ENCODE measurements around the gene LRRC72. TPM values are rescaled to one million over a fixed set of nuclear protein-coding genes. Genes with fewer than 3 reads are reported as not detected.

LRRC72 gene
- total RNA-seq: not detected
- long read RNA-seq: 0 reads

DNA sequence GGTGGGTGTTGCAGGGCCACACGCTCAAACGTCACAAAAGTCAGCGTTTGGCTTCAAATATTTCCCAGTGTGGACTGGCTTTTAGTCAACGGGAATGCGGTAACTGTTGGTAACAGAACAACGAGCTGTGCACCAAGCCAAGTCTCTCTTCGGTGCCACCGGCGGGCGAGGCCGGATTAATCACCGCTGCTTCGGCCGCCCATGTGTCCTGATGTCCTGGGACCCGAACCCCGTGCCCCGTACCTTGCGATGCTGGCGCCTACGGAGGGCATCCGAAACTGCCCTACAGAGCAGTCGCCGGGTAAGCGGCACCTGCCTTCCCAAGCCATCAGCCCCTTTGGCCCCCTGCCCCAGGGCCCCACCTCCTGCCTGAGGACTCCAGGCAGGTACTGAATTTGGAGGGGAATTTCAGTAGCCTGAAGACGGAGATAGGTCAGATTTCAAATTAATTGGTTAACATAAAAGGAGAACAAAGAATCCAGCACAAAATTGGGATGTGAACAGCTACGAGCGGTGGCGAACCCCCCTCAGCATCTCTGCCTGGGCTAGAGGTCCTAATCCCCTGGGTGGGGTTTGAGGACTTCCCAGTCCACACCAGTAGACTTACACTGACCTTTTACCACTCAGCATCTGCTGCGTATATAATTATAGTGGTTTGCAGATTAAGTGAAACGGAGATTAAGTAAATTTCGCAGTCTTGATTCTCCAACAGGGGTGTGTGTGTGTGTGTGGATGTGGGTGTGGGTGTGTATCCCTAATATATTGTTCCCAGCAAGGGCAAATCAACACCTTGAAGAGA, at the start of gene LRRC72:
LRRC72 (plus strand) TSS at position 84 of the 799 bp plus-strand sequence; CDS start at position 212, 128 bp downstream.
- Histone ChIP-seq H3K4me1 (no peaks in the 10 kb centered on the region), H3K27ac (no peak within 1 kb of the TSS), H3K9me3 (no peaks in the 10 kb centered on the region), H3K27me3 (ENCODE audit: low read depth) (no peaks in the 10 kb centered on the region), H3K36me3 (no peaks in the 10 kb centered on the region), H3K4me3 (no peak within 1 kb of the TSS)
- TF ChIP-seq, protein P1, sequence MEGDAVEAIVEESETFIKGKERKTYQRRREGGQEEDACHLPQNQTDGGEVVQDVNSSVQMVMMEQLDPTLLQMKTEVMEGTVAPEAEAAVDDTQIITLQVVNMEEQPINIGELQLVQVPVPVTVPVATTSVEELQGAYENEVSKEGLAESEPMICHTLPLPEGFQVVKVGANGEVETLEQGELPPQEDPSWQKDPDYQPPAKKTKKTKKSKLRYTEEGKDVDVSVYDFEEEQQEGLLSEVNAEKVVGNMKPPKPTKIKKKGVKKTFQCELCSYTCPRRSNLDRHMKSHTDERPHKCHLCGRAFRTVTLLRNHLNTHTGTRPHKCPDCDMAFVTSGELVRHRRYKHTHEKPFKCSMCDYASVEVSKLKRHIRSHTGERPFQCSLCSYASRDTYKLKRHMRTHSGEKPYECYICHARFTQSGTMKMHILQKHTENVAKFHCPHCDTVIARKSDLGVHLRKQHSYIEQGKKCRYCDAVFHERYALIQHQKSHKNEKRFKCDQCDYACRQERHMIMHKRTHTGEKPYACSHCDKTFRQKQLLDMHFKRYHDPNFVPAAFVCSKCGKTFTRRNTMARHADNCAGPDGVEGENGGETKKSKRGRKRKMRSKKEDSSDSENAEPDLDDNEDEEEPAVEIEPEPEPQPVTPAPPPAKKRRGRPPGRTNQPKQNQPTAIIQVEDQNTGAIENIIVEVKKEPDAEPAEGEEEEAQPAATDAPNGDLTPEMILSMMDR (IDR thresholded peaks at IDR 0.05): no peak
- DNase-seq (no peak), ATAC-seq (peak in 1 of 2 donors; percentile 21)
- intact Hi-C loops (cut with DNase I): no loop called here

DNA sequence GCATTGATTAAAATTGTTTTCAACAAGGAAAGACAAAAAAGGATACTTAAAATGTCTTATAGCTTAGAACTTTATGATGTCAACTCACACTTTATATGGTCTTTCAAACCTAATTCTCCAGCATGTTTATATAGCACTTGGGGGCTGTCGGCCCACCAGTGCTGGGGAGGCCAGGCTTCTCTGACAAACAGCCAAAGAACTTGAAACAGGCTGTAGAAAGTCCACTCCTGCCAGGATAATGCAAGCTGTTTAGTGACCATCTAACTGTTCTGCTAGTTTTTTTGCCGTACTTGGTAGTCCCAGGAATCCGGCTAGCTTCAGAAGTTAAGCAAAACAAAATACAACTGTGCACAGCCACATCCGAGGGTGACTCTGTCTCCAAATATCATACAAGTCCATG, 47.5 kb upstream of the LRRC72 start:
- H3K27me3 ChIP-seq (ENCODE audit: low read depth): no peaks in the 10 kb centered on the region
- DNase-seq: no peak
- intact Hi-C loops (cut with DNase I): no loop called here
- H3K36me3 ChIP-seq: no peaks in the 10 kb centered on the region
- no peak for ATAC-seq
- H3K27ac ChIP-seq: no peak overlapping the region
- H3K9me3 ChIP-seq: no peaks in the 10 kb centered on the region
- no peak overlapping the region for H3K4me3 ChIP-seq
- TF ChIP-seq, protein P1 (IDR thresholded peaks at IDR 0.05): no peak
- H3K4me1 ChIP-seq: no peaks in the 10 kb centered on the region

DNA sequence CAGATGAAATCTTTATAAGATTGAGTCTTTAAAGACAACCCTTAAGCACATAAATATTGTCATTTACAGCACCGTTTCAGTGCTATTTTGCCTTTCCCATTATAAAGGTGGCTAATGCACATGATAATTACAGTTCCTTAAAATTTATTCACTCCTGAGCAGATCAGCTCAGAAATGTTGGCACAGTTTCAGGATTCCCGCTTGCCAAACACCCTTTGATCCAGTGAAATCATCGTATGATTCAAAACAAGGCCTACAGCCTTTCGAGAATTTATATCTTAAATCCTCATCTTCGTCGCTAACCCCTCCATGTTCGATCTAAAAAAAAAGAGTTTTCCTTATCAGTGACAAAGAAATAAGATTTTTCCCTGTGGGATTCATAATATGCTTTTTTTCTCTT, 47.0 kb upstream of the LRRC72 start:
- no peak for DNase-seq
- TF ChIP-seq, protein P1 (IDR thresholded peaks at IDR 0.05): no peak
- no peaks in the 10 kb centered on the region for H3K9me3 ChIP-seq
- H3K36me3 ChIP-seq: no peaks in the 10 kb centered on the region
- intact Hi-C loops (cut with DNase I): no loop called here
- H3K4me1 ChIP-seq: no peaks in the 10 kb centered on the region
- ATAC-seq: no peak
- no peaks in the 10 kb centered on the region for H3K27me3 ChIP-seq (ENCODE audit: low read depth)
- H3K27ac ChIP-seq: no peak overlapping the region
- H3K4me3 ChIP-seq: no peak overlapping the region

DNA sequence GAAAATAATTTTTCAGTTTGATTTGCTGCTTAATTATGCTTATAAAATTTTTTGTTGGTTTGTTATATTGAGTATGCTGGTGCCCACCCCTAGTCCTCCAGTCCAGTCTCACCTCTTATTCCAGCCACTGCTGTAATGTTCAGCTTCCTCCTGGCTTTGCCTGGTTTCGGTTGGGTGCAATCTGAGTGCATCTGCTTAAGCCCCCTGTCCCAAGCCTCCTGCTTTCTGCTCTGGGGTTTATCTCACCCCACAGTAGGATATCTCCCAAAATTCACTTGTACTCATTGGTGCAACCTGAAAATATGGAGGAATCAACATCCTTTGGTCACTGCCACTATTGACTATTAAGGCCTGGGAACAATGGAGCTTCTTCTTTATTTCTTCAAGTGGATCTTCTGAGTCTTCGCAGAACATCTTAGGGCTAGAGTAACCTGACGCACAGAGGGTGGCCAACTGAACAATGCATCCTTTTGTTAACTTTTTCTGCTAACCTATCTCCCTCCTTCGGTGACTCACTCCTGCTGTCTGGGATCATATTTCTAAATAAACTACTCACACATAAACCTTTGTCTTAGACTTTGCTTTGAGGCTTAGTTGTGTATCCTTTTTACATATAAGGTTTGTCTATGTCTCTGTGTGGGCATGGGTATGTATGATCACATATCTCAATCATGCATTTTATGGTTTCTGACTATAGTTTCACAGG, 42.0 kb upstream of the LRRC72 start:
- intact Hi-C loops (cut with DNase I): no loop called here
- Histone ChIP-seq H3K9me3 (no peaks in the 10 kb centered on the region), H3K27ac (no peak overlapping the region), H3K27me3 (ENCODE audit: low read depth) (no peaks in the 10 kb centered on the region), H3K4me1 (no peaks in the 10 kb centered on the region), H3K36me3 (no peaks in the 10 kb centered on the region), H3K4me3 (no peak overlapping the region)
- ATAC-seq: no peak
- TF ChIP-seq, protein P1 (IDR thresholded peaks at IDR 0.05): no peak
- no peak for DNase-seq

DNA sequence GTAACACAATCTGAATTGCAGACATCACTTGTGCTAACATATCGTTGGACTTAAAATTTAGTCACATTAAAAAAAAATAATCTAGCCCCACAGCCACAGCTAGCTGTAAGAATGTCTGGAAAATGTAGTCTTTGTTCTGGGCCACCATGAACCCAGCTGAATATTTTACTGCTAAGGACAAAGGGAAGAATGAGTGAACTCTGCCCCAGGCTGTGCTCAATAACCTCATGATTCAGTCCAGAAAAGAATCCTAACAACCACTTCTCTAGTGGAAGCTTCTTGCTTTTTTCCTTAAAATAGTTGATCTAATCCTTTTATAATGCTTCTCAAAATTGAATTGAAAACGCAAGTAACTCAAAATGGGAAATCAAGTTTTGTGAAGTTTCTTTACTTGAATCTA, 35.5 kb upstream of the LRRC72 start:
- no peak for ATAC-seq
- DNase-seq: no peak

More for the DNA sequence above, 35.5 kb upstream of the LRRC72 start:
- intact Hi-C loops (cut with DNase I): no loop called here
- no peak overlapping the region for H3K4me3 ChIP-seq
- H3K36me3 ChIP-seq: no peaks in the 10 kb centered on the region
- TF ChIP-seq, protein P1 (IDR thresholded peaks at IDR 0.05): no peak
- H3K9me3 ChIP-seq: no peaks in the 10 kb centered on the region
- no peaks in the 10 kb centered on the region for H3K4me1 ChIP-seq
- H3K27me3 ChIP-seq (ENCODE audit: low read depth): no peaks in the 10 kb centered on the region
- H3K27ac ChIP-seq: no peak overlapping the region
